A673 (cell line): Measurements from ENCODE around the gene COMT. TPM values are rescaled to one million over a fixed set of nuclear protein-coding genes. Genes with fewer than 3 reads are reported as not detected.

Source experiments
- BruUV-seq: library from RNA; stranded (reverse); fragments of 400-500 nt; replicated peaks from 2 replicates; lab custom pipeline; 2021; lab: Mats Ljungman, UMichigan
- CTCF ChIA-PET: fragments of 300-600 bp; sonication (Branson Sonifier 250); formaldehyde crosslinking; loops from one replicate; lab custom pipeline; 2022; ENCODE audit warnings: antibody characterized with exemption; lab: Charles Lee
- POLR2A ChIA-PET: fragments of 300-600 bp; sonication (Branson Sonifier 250); formaldehyde crosslinking; loops from one replicate; lab custom pipeline; 2022; ENCODE audit warnings: antibody characterized with exemption; ENCODE audit not compliant: low non-redundant PET; lab: Charles Lee
- DNase-seq: peaks from one replicate; pipeline ENCODE4 v3.0.0-alpha.2; 2015; ENCODE audit warnings: low spot score
- H3K27ac ChIP-seq: fragments of 200-600 bp; sonication (generic); 2 replicates; pipeline ENCODE4 v1.5.1; 2016; ENCODE audit warnings: mixed run types, low read depth, mild to moderate bottlenecking, mixed read lengths, antibody characterized with exemption, low read length; ENCODE audit not compliant: poor library complexity, severe bottlenecking
- H3K27me3 ChIP-seq: fragments of 200-600 bp; sonication (generic); replicated peaks from 2 replicates; pipeline ENCODE4 v1.6.1; 2017; ENCODE audit warnings: mixed run types, low read depth, mild to moderate bottlenecking, mixed read lengths, antibody characterized with exemption, low read length; ENCODE audit not compliant: insufficient read depth, poor library complexity
- H3K36me3 ChIP-seq: fragments of 200-600 bp; sonication (generic); 2 replicates; pipeline ENCODE4 v1.6.1; 2016; ENCODE audit warnings: mixed run types, mild to moderate bottlenecking, mixed read lengths, antibody characterized with exemption, low read length; ENCODE audit not compliant: insufficient read depth, poor library complexity, severe bottlenecking
- H3K4me1 ChIP-seq: fragments of 200-600 bp; sonication (generic); 2 replicates; pipeline ENCODE4 v1.6.1; 2017; ENCODE audit warnings: mixed run types, mild to moderate bottlenecking, mixed read lengths, antibody characterized with exemption, low read length; ENCODE audit not compliant: insufficient read depth, poor library complexity, severe bottlenecking
- H3K4me3 ChIP-seq: fragments of 200-600 bp; sonication (generic); 2 replicates; pipeline ENCODE4 v1.5.1; 2016; ENCODE audit warnings: low read depth, mixed run types, mild to moderate bottlenecking, mixed read lengths, low read length; ENCODE audit not compliant: poor library complexity, severe bottlenecking
- H3K9me3 ChIP-seq: fragments of 200-600 bp; sonication (generic); 2 replicates; pipeline ENCODE4 v1.6.1; 2016; ENCODE audit warnings: mixed run types, low read depth, mild to moderate bottlenecking, mixed read lengths, antibody characterized with exemption, low read length; ENCODE audit not compliant: poor library complexity, severe bottlenecking
- CTCF ChIP-seq: fragments of 300-800, 200-600 bp; sonication (generic); conservative IDR thresholded peaks from 2 replicates; pipeline ENCODE4 v1.5.1; 2017; ENCODE audit warnings: low read depth, mild to moderate bottlenecking, antibody characterized with exemption, low read length, moderate library complexity, mixed read lengths
- EZH2 ChIP-seq: fragments of 200-600 bp; sonication (generic); IDR thresholded peaks from 2 replicates; pipeline ENCODE4 v1.6.1; 2017; ENCODE audit warnings: borderline replicate concordance, low read depth, mild to moderate bottlenecking, mixed read lengths, antibody characterized with exemption, low read length; ENCODE audit not compliant: poor library complexity, severe bottlenecking
- intact Hi-C: fragments of 100-400 bp; cut with micrococcal nuclease; formaldehyde crosslinking; loops from one replicate; pipeline ENCODE4 v1.10.0; 2022; ENCODE audit not compliant: unreplicated experiment
- total RNA-seq: library from RNA; stranded (reverse); gene quantifications from 2 replicates; pipeline ENCODE4 v1.2.3, GENCODE V29; 2021

Gene COMT
- total RNA-seq, 1 experiment from 2014 or later, result 87.8 TPM

DNA sequence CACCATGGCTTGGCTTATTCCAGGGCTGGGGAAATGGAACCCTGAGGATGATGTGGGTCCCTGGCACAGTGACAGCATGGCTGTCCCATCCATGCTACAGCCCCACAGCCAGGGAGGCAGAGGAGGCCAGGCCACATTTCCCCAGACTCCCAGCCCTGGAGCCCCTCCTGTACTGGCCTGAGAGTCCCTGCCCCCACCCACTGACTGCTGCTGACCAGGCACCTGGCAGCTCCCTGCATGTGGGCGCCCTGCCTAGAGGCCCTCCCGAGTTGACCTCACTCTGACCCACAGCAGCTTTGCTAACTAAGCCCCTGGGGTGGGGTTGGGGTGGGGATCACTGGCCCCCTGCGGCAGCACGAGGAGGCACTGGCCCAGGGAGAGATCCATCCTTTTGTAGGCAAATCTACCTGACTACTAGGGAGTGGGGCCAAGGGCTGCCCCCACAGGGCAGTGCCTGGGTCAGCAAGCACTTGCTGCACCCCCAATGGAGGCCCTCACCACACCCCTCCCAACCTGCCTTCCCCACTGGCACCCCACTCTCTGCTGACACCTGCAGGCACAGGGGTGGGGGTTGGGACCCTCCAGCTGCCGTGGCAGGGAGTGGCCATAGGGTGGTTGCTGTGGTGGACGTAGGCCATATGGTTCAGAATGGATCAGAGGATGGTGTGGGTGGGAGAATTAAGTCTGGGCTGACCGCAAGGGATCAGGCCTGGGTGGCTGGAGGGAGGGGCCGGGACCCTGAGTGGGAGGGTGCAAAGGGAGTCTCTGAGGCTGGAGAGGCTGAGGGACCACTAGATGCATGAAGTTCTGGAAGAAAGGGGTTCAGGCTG lies 57.6 kb downstream of the COMT start:
- ChIA-PET POLR2A (no interaction called here), CTCF (no interaction called here)
- no peak overlapping the region for H3K4me3 ChIP-seq
- no peak for TF ChIP-seq CTCF
- peaks cover 9% of the 10 kb centered on the region for H3K9me3 ChIP-seq
- H3K27ac ChIP-seq, result no peak overlapping the region
- H3K36me3 ChIP-seq, result no peaks in the 10 kb centered on the region
- H3K27me3 ChIP-seq, result no peaks in the 10 kb centered on the region
- BruUV-seq, result no TSS peak
- DNase-seq, result no peak
- intact Hi-C loops, result loop anchor here (1.0 kb wide), 1 partner anchor 33 kb away; no protein-coding TSS in a partner anchor
- H3K4me1 ChIP-seq, result peaks cover 6% of the 10 kb centered on the region

- Histone ChIP-seq H3K36me3 (no peaks in the 10 kb centered on the region), H3K9me3 (peaks cover 15% of the 10 kb centered on the region), H3K27me3 (no peaks in the 10 kb centered on the region), H3K4me1 (peaks cover 6% of the 10 kb centered on the region), H3K27ac (no peak overlapping the region), H3K4me3 (no peak overlapping the region)
- intact Hi-C loops, result no loop called here
- no peak for DNase-seq
- ChIA-PET CTCF (no interaction called here), POLR2A (interaction anchor here (0.7 kb wide), 1 partner anchor 67 kb away, joined by 3 read pairs; no protein-coding TSS in a partner anchor)
- BruUV-seq, result no TSS peak
- TF ChIP-seq CTCF, result no peak
- TF ChIP-seq EZH2, result no peak
Measured at GRCh38 chr22:20000246-20001081, 58.9 kb downstream of the COMT start.

DNA sequence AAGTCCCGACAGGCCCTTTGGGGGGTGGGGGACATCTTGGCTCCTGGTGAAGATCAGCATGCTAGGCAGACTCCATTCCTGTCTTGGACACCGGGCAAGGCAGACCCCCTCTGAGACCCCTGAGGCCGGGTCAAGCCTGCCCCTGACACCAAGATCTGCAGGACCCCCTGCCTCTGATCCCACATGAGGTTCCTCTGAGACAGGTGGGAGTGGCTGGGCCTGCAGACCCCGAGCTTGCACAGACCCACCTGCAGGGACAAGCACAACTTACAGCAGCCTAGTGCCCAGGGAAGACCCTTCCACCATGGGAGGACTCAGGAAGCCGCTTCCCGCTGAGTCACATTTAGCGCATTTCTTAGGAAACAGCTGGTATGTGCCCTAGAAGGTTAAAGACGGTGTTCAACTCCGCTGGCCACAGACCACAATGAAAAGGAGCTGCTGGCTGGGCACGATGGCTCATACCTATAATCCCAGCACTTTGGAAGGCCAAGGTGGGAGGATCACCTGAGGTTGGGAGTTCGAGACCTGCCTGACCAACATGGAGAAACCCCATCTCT lies 59.6 kb downstream of the COMT start:
- no peaks in the 10 kb centered on the region for H3K36me3 ChIP-seq
- intact Hi-C loops, result no loop called here
- H3K27me3 ChIP-seq, result no peaks in the 10 kb centered on the region
- H3K4me3 ChIP-seq, result no peak overlapping the region
- no TSS peak for BruUV-seq
- peaks cover 15% of the 10 kb centered on the region for H3K9me3 ChIP-seq
- ChIA-PET CTCF (no interaction called here), POLR2A (no interaction called here)
- no peak overlapping the region for H3K27ac ChIP-seq
- TF ChIP-seq EZH2 (no peak), CTCF (no peak)
- H3K4me1 ChIP-seq, result peaks cover 6% of the 10 kb centered on the region
- DNase-seq, result no peak
